KG1 (cell line): ENCODE data around the gene ZDHHC24.

Experiments
- DNase-seq: peaks from one replicate; lab custom pipeline; 2025; lab: John Stamatoyannopoulos, UW

ZDHHC24 gene

GRCh38 chr11:66566221-66566620, 20.4 kb upstream of the ZDHHC24 start:
- no peak for DNase-seq

GRCh38 chr11:66564984-66565383, 19.1 kb upstream of the ZDHHC24 start:
- DNase-seq, result no peak

DNA sequence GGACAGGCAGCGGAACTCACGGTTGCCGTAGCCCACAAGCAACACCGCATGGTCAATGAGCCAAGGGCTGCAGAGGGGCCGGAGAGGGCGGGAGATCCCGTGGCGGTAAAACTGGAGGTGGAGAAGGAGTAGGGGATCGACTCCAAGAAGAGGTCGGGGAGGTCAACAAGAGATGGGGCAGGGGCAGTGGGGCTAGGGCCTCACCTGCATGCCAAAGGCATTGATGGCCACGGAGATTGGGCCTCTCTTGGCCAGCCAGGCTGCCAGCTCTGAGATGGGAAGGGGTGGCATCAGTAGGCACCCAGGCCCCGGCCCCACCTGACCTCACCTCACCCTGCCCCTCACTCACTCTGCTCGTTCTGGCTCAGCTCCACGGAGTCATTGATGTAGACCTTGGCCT, 18.7 kb upstream of the ZDHHC24 start:
- no peak for DNase-seq

DNA sequence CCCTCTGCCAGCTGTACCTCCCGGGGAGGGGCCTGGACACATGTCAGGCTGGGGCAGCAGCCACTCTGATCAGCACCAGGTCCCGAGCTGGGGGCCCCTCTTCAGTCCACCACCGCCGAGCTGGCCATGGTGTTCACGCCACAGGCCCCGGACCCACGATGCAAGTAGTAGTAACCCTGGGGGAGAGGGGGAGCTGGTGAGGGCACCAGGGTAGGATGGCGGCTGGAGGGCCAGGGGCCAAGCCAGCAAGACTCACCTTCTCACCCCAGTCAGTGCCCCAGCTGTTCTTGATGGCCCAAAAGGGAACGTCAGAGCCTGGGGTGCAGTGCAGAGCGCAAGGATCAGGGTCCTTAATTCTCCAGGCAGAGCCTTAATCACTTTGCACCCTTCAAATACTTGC, 18.0 kb upstream of the ZDHHC24 start:
- no peak for DNase-seq

GRCh38 chr11:66562907-66563583, 17.2 kb upstream of the ZDHHC24 start:
- DNase-seq, result no peak

GRCh38 chr11:66562275-66562674, 16.4 kb upstream of the ZDHHC24 start:
- no peak for DNase-seq

GRCh38 chr11:66561975-66562248, 16.1 kb upstream of the ZDHHC24 start:
- DNase-seq, result no peak

DNA sequence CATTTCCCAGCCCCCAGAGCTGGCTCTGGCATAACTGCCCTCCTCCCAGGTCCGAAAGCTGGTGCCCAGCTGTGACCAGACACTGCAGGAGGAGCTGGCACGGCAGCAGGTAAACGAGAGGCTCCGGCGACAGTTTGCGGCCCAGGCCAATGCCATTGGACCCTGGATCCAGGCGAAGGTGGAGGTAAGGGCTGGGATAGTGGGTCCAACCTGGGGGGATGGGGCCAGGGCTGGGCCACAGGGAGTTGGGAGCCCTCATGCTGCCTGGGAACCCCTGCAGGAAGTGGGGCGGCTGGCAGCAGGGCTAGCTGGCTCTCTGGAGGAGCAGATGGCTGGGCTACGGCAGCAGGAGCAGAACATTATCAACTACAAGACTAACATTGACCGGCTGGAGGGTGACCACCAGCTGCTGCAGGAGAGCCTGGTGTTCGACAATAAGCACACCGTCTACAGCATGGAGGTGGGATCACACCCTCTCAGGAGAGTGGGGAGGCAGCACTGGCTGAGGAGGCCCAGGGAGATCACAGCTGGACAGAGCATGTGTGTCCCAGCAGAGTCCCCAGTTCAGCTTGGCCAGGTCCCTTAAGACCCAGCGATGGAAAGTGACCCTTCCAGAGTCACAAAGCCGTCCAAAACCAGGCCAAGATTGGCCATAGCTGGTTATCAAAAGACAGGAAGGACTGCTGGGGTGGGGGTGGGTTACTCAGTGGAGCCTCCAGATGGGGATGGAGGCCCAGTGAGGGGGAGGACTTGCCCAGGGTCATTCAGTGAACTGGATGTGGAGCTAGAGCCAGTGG, 15.5 kb upstream of the ZDHHC24 start:
- DNase-seq, result no peak

DNA sequence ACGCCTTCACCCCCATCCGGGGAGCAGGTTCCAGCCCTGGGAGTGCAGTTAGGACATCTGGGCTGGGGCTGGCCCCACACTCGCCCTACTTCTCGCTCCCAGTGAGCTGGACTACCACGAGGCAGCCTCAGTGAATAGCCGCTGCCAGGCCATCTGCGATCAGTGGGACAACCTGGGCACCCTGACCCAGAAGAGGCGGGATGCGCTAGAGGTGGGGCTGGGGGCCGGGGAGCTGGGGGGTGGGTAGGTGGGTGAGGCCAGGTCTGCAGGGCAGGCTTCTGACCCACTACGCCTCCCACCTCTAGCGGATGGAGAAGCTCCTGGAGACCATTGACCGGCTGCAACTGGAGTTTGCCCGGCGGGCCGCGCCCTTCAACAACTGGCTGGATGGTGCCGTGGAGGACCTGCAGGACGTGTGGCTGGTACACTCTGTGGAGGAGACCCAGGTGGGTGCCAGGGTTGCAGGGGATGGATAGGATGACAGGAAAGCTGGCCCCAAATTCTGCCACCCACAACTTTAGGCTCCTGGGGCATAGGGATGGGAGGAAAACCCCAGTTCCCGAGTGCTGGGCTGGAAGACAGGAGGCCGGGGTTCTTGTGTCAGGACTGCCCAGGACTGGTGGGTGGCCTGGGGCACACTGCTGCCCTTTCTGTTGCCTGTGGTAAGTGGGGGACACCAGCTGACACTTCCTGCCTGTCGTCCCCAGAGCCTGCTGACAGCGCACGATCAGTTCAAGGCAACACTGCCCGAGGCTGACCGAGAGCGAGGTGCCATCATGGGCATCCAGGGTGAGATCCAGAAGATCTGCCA, 14.2 kb upstream of the ZDHHC24 start:
- no peak for DNase-seq

DNA sequence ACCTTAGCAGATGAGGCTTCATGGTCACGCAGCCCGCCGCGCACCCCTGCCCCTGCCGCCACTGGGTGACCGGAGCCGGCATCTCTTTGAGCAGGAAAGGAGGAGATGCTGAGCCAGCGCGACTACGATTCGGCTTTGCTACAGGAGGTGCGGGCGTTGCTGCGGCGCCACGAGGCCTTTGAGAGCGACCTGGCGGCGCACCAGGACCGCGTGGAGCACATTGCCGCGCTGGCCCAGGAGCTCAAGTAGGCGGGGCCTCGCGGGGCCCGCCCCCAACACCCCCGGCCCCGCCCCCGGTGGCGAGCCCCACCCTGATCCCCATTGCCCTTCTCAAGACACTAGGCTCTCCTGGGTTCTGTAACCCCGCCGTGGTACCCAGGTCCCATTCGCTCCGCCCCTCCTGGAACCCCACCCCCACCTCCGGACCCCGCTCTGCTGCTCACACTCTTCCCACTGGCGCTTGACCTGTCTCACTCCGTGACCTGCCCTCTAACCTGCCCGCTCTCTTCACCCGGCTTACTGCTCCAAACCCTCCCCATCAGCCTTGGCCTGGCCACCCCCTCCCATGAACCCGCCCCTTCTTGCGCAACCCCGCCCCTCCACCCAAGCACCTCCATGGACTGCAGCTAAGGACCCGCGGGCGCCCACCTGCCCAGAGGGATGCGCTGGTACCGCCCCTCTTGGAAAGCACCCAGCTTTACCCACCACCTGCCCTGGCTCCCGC, 13.5 kb upstream of the ZDHHC24 start:
- DNase-seq, result no peak

DNA sequence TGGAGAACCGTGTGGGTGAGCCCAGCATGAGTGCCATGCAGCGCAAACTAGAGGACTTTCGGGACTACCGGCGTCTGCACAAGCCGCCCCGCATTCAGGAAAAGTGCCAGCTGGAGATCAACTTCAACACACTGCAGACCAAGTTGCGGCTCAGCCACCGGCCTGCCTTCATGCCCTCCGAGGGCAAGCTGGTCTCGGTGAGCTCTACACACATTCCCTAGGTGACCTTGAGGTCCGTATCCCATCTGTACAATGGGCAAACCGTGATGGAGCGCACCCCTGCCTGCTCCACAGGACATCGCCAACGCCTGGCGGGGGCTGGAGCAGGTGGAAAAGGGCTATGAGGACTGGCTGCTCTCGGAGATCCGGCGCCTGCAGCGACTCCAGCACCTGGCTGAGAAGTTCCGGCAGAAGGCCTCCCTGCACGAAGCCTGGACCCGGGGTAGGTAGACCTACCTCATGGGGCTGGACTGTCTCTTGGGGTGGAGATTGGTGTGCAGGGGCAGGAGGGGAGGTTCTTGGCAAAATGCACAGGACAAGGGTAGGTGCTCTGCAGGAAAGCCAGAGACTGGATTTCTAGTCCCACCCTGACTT, 12.0 kb upstream of the ZDHHC24 start:
- DNase-seq, result no peak

- DNase-seq, result no peak
Measured at GRCh38 chr11:66556086-66556485, 10.2 kb upstream of the ZDHHC24 start.

GRCh38 chr11:66555416-66555815, 9.6 kb upstream of the ZDHHC24 start:
- no peak for DNase-seq

- DNase-seq, result no peak
Measured at GRCh38 chr11:66554602-66555001, 8.8 kb upstream of the ZDHHC24 start.

GRCh38 chr11:66550887-66551286, 5.0 kb upstream of the ZDHHC24 start:
- DNase-seq, result no peak

DNA sequence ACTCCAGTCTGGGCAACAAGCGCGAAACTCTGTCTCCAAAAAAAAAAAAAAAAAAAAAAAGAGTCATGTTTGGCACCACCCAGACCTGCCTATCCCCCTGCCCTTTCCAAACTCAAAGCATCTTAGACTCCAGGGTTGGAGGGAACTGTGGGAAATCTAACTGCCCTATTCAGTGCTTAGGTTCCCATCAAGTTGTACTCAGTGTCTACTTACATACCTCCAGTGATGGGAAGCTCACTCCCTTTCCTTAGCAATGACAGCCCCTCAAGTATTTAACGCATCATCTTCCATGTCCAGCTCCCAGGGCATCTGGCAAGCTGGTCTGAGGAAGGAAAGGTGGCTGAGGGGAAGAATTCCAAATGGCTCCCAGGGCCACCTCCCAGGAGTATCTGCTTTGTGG, 3.8 kb upstream of the ZDHHC24 start:
- no peak for DNase-seq

DNA sequence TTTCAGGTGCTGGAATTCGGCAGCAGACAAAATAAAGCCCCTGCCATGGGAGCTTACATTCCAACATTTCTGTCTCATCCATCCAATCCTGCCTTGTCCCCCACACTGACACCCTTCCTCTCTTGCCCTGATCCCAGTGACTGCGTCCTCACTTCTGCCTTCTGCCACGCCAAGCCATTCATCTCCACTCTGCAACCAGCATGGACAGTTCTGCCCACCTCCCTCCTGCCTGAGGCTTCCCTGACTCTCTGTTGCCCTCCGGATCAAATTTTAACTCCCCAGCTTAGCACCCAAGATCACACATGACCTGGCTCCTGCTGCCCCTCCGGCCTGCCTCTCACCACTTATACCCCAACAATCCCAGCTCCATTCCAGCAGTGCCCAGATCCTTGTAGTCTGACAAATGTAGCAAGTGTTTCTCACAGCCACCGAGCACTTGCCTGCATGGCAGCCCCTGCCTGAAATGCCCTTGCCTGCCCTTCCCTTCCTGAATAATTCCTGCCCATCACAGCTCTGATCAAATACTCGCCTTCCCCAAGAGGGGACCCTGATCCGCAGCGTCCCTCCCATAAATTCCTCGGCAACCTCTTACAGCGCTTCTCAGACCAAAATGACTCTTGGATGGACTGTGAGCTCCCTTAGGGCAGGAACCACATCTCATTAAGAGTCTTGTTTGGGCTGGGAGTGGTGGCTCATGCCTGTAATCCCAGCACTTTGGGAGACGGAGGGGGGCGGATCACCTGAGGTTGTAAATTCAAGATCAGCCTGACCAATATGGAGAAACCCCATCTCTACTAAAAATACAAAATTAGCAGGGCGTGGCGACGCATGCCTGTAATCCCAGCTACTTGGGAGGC, 3.2 kb upstream of the ZDHHC24 start:
- no peak for DNase-seq

GRCh38 chr11:66548041-66548440, 2.2 kb upstream of the ZDHHC24 start:
- DNase-seq, result no peak

DNA sequence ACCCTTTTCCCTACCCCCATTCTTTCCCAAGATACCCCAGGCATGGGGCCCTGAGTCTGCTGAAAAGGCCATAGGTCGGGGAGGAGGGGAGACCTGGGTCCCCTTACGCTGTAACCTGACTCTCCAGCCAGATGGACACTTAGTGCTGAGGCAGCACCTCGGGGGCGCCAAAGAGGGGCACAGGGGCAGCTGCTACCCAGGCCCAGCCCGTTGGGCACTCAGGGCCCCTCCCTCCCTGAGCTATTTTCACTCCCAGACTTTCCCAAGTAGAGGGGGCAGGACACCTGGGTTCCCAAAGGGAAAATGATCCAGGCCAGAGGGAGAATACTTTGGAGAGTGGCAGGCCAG, 1.8 kb upstream of the ZDHHC24 start:
- DNase-seq, result no peak

DNA sequence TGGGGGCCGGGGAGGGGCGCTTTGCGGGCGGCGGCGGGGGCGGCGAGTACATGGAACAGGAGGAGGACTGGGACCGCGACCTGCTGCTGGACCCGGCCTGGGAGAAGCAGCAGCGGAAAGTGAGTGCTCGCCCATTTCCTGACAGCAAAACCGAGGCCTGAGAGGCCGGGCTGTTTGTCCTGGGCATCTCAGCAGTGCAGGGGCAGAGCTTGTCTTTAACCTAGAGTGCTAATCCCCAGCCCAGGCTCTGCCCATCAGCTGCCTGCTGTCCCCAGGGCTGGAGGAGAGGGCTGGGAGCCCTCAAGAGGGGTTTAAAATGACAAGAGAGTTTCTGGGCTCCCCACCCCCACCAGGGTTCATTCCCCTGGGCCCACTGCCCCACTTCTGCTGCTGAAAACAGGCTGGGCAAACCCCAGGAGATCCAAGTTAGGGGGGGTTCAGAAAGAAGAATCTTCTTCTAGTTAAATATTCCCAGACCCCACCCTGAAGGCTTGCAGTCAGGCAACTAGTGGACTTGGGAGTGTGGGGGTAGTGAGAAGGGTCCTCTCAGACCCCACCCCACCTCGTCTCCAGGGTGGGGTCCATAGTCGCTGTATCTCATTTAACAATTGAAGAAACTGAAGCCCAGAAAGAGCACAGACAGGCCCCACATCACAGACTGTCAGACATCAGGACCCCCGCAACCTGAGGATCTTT, 1.3 kb upstream of the ZDHHC24 start:
- DNase-seq, result no peak
